Activated naive CD4-positive, alpha-beta T cell (primary cell): Measurements from ENCODE around the gene DCP2.
"Not testable (repeated sequence)": the region's sequence is repeated elsewhere in the genome, so short reads cannot be mapped to it uniquely, and the experiment has no call there.

ENCODE experiments used
- DNase-seq, 4 experiments: peaks; one replicate each; lab custom pipeline; 2025; lab: John Stamatoyannopoulos, UW

The DCP2 gene

GRCh38 chr5:112976432-112977309 lies at the start of gene DCP2:
Gene DCP2 (plus strand): TSS chr5:112976798. CDS start chr5:112976934, 136 bp downstream.
- DNase-seq, result peak; percentile 72 to 94 (median 83)

DNA sequence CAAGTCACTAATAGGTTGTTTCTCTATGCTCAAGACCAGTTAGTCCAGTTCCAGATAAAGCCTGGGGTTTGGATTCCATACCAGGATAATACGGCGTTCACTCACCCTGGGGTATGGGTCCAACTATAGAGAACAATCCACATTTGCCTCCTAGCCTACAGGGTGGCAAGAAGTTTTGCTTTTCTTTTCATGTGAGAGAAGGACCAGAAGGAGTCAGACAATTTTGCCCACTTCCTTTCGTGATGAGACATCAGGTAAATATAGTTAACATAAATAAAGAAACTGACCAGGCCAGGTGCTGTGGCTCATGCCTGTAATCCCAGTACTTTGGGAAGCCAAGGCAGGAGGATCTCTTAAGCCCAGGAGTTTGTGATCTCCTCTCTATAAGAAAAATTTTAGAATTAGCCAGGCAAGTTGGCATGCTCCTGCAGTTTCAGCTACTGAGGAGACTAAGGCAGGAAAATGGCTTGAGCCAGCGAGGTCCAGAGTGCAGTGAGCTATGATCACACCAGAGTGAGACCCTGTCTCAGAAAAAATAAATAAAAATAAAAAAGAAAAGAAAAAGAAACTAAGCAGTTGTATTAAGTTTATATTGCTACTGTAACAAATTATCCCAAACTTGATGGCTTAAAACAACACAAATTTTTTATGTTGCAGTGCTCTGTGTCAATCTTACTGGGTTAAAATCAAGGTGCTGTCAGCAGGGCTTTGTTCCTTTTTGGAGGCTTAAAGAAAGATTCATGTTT lies 47.1 kb upstream of the DCP2 start:
- no peak for DNase-seq

DNA sequence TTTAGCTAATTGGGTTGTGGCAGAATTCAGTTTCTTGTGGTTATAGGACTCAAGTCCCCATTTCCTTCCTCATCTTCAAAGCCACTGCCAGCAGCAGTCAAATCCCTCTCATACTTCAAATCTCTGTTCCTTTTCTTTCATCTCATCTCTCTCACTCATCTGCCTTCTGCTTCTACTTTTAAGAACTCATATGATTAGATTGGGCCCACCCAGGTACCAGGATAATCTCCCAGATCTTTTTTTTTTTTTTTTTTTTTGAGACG lies 46.6 kb upstream of the DCP2 start:
- no peak for DNase-seq

- DNase-seq, result no peak
These were observed 45.1 kb upstream of the DCP2 start for GRCh38 chr5:112931473-112931872.

GRCh38 chr5:112933105-112933504 lies 43.5 kb upstream of the DCP2 start:
- DNase-seq, result no peak

GRCh38 chr5:112933651-112934365 lies 42.8 kb upstream of the DCP2 start:
- DNase-seq, result no peak

DNA sequence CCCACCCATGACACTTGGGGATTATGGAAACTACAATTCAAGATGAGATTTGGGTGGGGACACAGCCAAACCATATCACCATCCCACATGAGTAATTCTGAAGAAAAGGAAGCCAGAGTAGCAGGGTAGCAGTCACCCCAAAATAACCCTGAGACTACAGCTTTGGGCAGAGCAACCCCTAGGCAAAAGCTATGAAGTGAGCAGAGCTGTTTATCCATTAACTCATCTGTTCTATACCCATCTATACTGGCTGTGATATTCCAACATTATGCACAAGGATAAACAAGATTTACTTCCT lies 42.3 kb upstream of the DCP2 start:
- no peak for DNase-seq

GRCh38 chr5:112935675-112936074 lies 40.9 kb upstream of the DCP2 start:
- DNase-seq, result no peak

DNA sequence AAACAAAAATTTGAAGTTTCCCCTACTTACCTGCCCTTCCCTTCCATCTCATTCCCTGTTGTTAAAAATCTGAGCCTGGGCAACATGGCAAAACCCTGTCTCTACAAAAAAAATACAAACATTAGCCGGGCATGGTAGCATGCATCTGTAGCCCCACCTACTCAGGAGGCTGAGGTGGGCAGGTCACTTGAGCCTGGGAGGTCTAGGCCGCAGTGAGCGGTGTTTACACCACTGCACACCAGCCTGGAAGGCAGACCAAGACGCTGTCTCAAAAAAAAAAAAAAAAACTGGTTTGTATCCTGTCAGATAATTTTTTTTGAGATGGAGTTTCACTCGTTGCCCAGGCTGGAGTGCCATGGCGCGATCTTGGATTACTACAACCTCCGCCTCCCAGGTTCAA lies 38.3 kb upstream of the DCP2 start:
- DNase-seq, result no peak

DNA sequence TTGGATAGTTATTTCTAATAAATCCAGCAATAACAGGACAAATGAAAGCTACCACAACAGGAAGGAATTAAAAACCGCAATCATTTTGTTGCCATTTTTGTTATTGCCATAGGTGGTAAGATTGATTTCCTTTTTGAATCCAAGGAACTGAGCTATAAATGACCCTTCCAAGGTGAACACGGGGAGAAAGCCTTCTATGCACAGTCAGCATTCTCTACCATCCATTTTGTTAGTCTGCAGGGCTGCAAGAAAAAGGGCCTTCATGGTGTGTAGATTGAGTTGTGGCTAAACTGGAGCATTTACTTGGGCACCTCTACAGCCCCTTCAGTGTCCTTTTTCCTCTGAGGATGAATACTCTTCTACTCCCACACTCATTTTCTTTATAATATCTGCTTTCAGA lies 35.9 kb upstream of the DCP2 start:
- DNase-seq, result no peak

DNA sequence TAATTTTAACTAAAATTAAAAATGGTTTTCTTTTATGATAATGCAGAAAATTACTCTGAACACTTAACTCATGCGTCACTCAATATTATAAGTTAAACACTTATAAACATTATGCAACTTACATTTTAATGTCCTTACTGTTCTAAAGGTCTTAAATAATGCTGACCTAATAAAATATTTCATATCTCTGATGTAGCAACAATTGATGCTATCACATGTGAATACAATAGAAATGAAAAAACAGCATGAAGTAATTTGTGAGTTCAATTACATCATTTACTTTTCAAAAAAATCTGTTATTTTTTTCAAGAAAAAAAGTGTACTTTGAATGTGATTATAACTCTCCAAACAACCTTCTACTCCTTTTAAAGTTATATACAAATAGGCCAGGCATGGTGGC lies 28.1 kb upstream of the DCP2 start:
- no peak for DNase-seq

DNA sequence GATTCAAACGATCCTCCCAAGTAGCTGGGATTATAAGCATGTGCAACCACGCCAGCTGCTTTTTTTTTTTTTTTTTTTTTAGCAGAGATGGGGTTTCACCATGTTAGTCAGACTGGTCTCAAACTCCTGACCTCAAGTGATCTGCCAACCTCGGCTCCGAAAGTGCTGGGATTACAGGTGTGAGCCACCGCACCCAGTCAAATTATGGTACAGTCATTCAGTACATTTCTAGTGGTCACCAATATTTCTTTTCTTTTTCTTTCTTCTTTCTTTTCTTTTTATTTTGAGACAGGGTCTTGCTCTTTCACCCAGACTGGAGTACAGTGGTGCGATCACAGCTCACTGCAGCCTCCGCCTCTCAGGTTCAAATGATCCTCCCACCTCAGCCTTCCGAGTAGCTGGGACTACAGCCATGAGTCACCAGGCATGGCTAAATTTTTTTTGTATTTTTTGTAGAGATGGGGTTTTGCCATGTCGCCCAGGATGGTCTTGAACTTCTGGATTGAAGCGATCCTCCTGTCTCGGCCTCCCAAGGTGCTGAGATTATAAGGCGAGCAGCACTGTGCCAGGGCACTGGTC lies 25.4 kb upstream of the DCP2 start:
- no peak for DNase-seq

GRCh38 chr5:112956606-112957005 lies 20.0 kb upstream of the DCP2 start:
- DNase-seq, result no peak

DNA sequence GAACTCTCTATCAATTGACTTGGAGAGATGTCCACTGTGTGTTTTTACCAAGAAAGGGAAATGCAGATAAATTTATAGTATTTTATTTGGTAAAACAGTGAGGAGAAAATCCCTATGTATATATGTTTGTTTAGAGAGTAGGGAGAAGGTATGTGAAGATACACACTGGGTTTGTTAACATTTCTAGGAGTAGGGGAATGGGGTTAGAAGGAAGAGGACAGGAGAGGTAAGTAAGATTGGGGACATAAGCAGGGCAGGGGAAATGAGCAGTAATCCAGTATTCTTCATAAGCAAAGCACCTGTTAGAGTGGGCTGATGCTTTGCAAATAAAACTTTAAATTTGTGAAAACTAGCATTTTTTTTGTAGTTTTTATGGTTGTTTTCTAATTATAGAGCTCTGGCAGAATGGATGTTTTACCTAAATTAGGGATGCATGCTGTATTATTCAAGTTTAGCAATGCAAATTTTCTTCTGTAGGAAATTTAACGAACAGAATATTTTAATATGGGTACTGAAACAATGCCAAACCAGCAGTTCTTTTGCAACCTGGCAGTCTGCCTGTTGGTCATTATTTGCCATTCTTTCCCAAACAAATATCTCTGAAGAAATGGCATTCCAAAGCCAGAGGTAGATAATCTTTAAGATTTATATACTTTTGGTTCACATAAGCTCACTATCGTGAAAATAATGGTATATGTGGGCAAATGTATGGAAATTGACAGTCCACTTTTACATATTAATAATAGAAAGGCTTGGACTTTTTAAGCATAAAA lies 19.4 kb upstream of the DCP2 start:
- no peak for DNase-seq

DNA sequence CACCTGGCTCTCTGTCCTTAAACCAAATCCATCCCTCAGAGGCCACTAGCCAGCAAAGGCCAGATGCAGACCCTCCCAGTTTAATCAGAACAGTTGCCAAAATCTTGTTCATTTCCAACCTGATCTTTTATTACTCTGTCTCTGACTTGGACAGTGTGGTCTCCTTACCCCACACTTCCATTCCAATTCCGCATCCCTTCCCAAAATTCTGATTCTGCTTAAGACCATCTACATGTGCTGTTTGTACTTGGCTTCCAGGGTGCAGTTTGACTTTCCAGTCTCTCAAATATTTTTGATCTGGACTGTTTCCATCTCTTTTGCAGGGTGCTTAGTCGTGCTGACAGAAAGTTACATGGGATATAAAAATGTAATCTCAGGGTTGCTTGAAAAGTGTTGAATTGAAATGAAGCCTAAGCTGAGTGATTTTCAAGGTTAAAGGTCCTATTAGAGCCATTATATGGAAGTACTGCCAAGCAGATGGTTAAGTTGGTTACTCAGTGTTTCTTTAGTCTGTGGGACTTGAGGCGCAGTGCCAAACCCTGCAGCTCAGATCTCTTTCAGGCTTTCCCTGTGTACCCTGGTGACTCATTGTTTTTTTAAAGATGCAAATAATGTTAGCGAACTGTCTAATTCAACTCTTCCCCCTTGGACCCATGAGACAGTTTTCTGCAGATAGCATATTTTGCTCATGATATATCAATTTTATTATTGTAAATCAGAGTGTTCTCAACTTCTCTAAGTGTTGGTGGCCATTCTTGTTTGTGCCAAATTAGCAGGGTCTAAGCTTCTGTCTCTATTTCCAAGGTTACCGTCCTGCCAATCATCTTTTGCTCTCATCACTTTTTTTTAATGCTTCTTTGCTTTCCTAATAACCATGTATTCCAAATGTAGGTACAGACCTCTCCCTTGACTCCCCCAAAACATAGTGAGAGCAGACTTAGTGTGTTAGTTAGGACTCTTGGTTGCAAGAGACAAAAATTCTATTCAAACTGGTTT lies 18.2 kb upstream of the DCP2 start:
- DNase-seq, result no peak

- not testable (repeated sequence) for DNase-seq
These were observed 16.7 kb upstream of the DCP2 start for GRCh38 chr5:112959872-112960271.

DNA sequence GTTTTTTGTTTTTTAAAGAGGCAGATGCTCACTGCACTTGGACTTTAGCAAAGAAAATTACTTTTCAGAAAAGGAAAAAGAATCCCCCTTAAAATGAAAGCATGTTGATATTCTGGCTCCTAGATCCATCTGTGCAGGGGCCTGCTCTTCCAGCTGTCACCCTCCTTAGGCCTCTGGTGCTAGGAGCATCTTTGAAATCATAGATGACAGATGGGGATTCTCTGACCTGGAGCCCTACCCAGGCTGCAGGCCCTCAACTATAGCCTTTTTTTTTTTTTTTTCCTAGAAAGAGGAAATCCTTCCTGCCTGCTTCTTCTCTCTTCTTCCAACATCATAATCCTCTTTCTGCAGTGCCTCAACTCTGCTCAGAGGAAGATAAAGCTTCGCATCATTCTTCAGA lies 16.3 kb upstream of the DCP2 start:
- no peak for DNase-seq

- no peak for DNase-seq
These were observed 15.6 kb upstream of the DCP2 start for GRCh38 chr5:112960863-112961504.

DNA sequence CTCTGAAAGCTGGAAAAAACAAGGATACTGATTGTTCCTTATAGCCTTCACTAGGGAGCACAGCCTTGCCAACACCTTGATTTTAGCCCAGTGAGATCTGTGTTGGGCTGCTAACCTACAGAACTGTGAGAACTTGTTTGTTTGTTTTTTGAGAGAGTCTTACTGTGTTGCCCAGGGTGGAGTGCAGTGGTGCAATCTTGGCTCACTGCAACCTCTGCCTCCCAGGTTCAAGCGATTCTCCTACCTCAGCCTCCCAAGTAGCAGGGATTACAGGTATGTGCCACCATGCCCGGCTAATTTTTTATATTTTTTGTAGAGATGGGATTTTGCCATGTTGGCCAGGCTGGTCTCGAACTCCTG lies 13.2 kb upstream of the DCP2 start:
- not testable (repeated sequence) for DNase-seq

GRCh38 chr5:112965733-112966306 lies 10.8 kb upstream of the DCP2 start:
- no peak for DNase-seq
